ENCODE results near the gene SEMA3C.

GRCh38 chr7:80937336-80937735 is 18.5 kb upstream of the SEMA3C start:
- TF ChIP-seq CTCF (IDR thresholded peaks at IDR 0.05) = no peak
- TF ChIP-seq SIN3A (IDR thresholded peaks at IDR 0.05; ENCODE audit: borderline replicate concordance, insufficient read depth, low read depth, low read length) = no peak

Measured in Panc1 (cell line).